Measurements from ENCODE around the gene TNFRSF8. TPM values are rescaled to one million over a fixed set of nuclear protein-coding genes. Genes with fewer than 3 reads are reported as not detected.

Gene TNFRSF8
- total RNA-seq, 1 experiment from 2014 or later = 2.9 TPM

GRCh38 chr1:12141163-12141850 lies 78.2 kb downstream of the TNFRSF8 start:
- Histone ChIP-seq H2BK120ac (ENCODE audit: low read depth, low read length, poor library complexity, severe bottlenecking) (no peak overlapping the region), H4K20me1 (ENCODE audit: control insufficient read depth, insufficient read depth, insufficient read length) (no peaks in the 10 kb centered on the region), H3K14ac (ENCODE audit: insufficient read depth, low read length) (no peak overlapping the region), H3K79me1 (ENCODE audit: insufficient read depth, low read depth, low read length, poor library complexity, severe bottlenecking) (no peaks in the 10 kb centered on the region), H2BK20ac (ENCODE audit: low read depth, low read length, poor library complexity, severe bottlenecking) (no peak overlapping the region), H3K27me3 (ENCODE audit: insufficient read depth, low read length) (no peaks in the 10 kb centered on the region), H3K9me3 (ENCODE audit: control insufficient read depth, low read depth, low read length) (no peaks in the 10 kb centered on the region), H4K91ac (ENCODE audit: insufficient read length, low read depth, low read length) (no peak overlapping the region), H2BK5ac (ENCODE audit: insufficient read length, low read length) (no peak overlapping the region), H3K79me2 (ENCODE audit: insufficient read depth, low read length) (no peaks in the 10 kb centered on the region), H3K9ac (ENCODE audit: extremely low read depth, insufficient read length, low read length) (no peak overlapping the region), H3T11ph (ENCODE audit: low read length) (no peak overlapping the region), H2BK15ac (ENCODE audit: low read depth, low read length) (no peak overlapping the region), H4K8ac (replicated peaks; ENCODE audit: insufficient read length, low read depth, low read length) (no peak overlapping the region), H4K5ac (ENCODE audit: insufficient read length, low read depth, low read length) (no peak overlapping the region), H2BK12ac (ENCODE audit: insufficient read length, low read depth, low read length) (no peak overlapping the region), H3K4me2 (ENCODE audit: insufficient read depth, insufficient read length, low read length) (no peak overlapping the region), H3K4ac (ENCODE audit: low read depth, low read length) (no peak overlapping the region), H3K23me2 (ENCODE audit: insufficient read length, low read depth, low read length, poor library complexity, severe bottlenecking) (no peaks in the 10 kb centered on the region), H2AFZ (ENCODE audit: low read length) (no peak overlapping the region), H3K27ac (ENCODE audit: insufficient read length, low read depth, low read length) (no peak overlapping the region), H2AK5ac (ENCODE audit: insufficient read length, low read length) (no peak overlapping the region), H3K56ac (ENCODE audit: insufficient read length, low read depth, low read length) (no peak overlapping the region), H3K23ac (ENCODE audit: insufficient read length, low read depth, low read length) (no peak overlapping the region), H3K18ac (ENCODE audit: insufficient read length, low read depth, low read length) (no peak overlapping the region), H3K4me1 (ENCODE audit: insufficient read depth, low read length) (no peaks in the 10 kb centered on the region)
- WGBS (ENCODE audit: extremely low coverage, insufficient read length, low lambda C conversion rate) = no CpG with 5 or more reads among the region's 21 CpGs
- Mint-ChIP-seq H3K36me3 (ENCODE audit: insufficient read depth in 1 of 3, low read depth in 3 of 3) (no peaks in the 10 kb centered on the region; a peak in 1 of 7 replicates), H3K4me3 (no peak overlapping the region), H3K27ac (peak overlapping the region in 1 of 3 experiments; percentile 48; a peak in 1 of 7 replicates), H3K4me1 (peaks cover 0 to 14% of the 10 kb centered on the region in 2 experiments; a peak in 2 of 4 replicates), H3K27me3 (ENCODE audit: low read depth) (no peaks in the 10 kb centered on the region), H3K9me3 (no peaks in the 10 kb centered on the region)
- TF ChIP-seq CTCF (conservative IDR thresholded peaks at IDR 0.05) = no peak
- no peak for DNase-seq
